GM12878 (cell line): ENCODE results near the gene ATP6V1D. TPM values are rescaled to one million over a fixed set of nuclear protein-coding genes. Genes with fewer than 3 reads are reported as not detected.

Experiments
- ATAC-seq: fragments of 200-7000 bp; cut with Tn5 transposase; 3 replicates; pipeline ENCODE4 v1.9.1; 2020; ENCODE audit warnings: mild to moderate bottlenecking, moderate library complexity
- BruUV-seq: library from RNA; stranded (reverse); fragments of 400-500 nt; replicated peaks from 2 replicates; lab custom pipeline; 2021; lab: Mats Ljungman, UMichigan
- CTCF ChIA-PET: fragments of 300-600 bp; sonication (Branson Sonifier 250); formaldehyde crosslinking; extraction: SDS; loops from one replicate; lab custom pipeline; 2021; ENCODE audit warnings: inconsistent platforms; lab: Yijun Ruan, JAX
- POLR2A ChIA-PET: fragments of 350-600 bp; formaldehyde crosslinking; extraction: SDS; loops from one replicate; lab custom pipeline; 2021; ENCODE audit warnings: inconsistent platforms; lab: Charles Lee
- RAD21 ChIA-PET: fragments of 300-600 bp; sonication (Branson Sonifier 250); formaldehyde crosslinking; loops from one replicate; lab custom pipeline; 2023; ENCODE audit warnings: antibody characterized with exemption; ENCODE audit not compliant: unreplicated experiment; lab: Charles Lee
- SMC1A ChIA-PET: fragments of 300-600 bp; sonication (Branson Sonifier 250); formaldehyde crosslinking; loops from one replicate; lab custom pipeline; 2023; ENCODE audit not compliant: unreplicated experiment, uncharacterized antibody; lab: Charles Lee
- DNase-seq: peaks from one replicate; pipeline ENCODE4 v3.0.0-alpha.2; 2011; ENCODE audit warnings: low read depth, low spot score
- FAIRE-seq: peaks from 3 replicates; lab custom pipeline; 2011; peaks lifted over from hg19 to GRCh38; lab: Jason Lieb, UNC
- H2AFZ ChIP-seq: 2 replicates; pipeline ENCODE4 v1.6.0; 2011; ENCODE audit warnings: low read depth, low read length, control low read depth; ENCODE audit not compliant: control insufficient read depth
- H3K27ac ChIP-seq: 2 replicates; pipeline ENCODE4 v1.5.1; 2011; ENCODE audit warnings: control low read depth; ENCODE audit not compliant: control insufficient read depth, insufficient read depth
- H3K27me3 ChIP-seq, 2 experiments: replicated peaks in 1 of 2; 2 replicates each; pipeline versions ENCODE4 v1.6.0 to v1.6.1; 2011; ENCODE audit warnings: low read length in 1 of 2; ENCODE audit not compliant: control insufficient read depth in 2 of 2, insufficient read depth in 2 of 2
- H3K36me3 ChIP-seq, 2 experiments: 2 replicates each; pipeline ENCODE4 v1.5.1; 2011; ENCODE audit warnings: low read length in 1 of 2; ENCODE audit not compliant: control insufficient read depth in 2 of 2, insufficient read depth in 2 of 2
- H3K4me1 ChIP-seq: 2 replicates; pipeline ENCODE4 v1.6.1; 2011; ENCODE audit warnings: mild to moderate bottlenecking, low read length, moderate library complexity, mixed read lengths; ENCODE audit not compliant: control insufficient read depth, insufficient read depth
- H3K4me2 ChIP-seq: 2 replicates; pipeline ENCODE4 v1.6.0; 2011; ENCODE audit warnings: control low read depth; ENCODE audit not compliant: control insufficient read depth, insufficient read depth
- H3K4me3 ChIP-seq: fragments of 200-600 bp; sonication (generic); 2 replicates; pipeline ENCODE4 v1.5.1; 2016
- H3K79me2 ChIP-seq: 2 replicates; pipeline ENCODE4 v1.6.0; 2011; ENCODE audit warnings: low read length; ENCODE audit not compliant: control insufficient read depth, insufficient read depth
- H3K9ac ChIP-seq: 2 replicates; pipeline ENCODE4 v1.8.0; 2011; ENCODE audit warnings: low read length, control low read depth, mixed read lengths; ENCODE audit not compliant: control insufficient read depth, insufficient read depth
- H3K9me3 ChIP-seq: replicated peaks from 3 replicates; pipeline ENCODE4 v1.5.1; 2011; ENCODE audit warnings: mild to moderate bottlenecking, low read length; ENCODE audit not compliant: control insufficient read depth, insufficient read depth
- H4K20me1 ChIP-seq: 2 replicates; pipeline ENCODE4 v1.6.0; 2011; ENCODE audit not compliant: control insufficient read depth, insufficient read depth
- BMI1 ChIP-seq: fragments of 450-650 bp; IDR thresholded peaks from 2 replicates; pipeline ENCODE4 v1.6.1; 2016; ENCODE audit warnings: mild to moderate bottlenecking, moderate library complexity, borderline replicate concordance
- CREM ChIP-seq: IDR thresholded peaks from 2 replicates; pipeline ENCODE4 v1.6.1; 2014; ENCODE audit warnings: antibody characterized with exemption, low read depth
- ETV6 ChIP-seq, 2 experiments: fragments of 450-650 bp in 1 of 2; IDR thresholded peaks in 1 of 2; conservative IDR thresholded peaks in 1 of 2; 2 replicates each; pipeline ENCODE4 v1.6.1; 2014; ENCODE audit warnings: antibody characterized with exemption in 1 of 2, borderline replicate concordance in 1 of 2, low read depth in 1 of 2, mild to moderate bottlenecking in 1 of 2, moderate library complexity in 1 of 2
- EZH2 ChIP-seq: IDR thresholded peaks from 2 replicates; pipeline ENCODE4 v1.6.1; 2012; ENCODE audit warnings: low read depth, mild to moderate bottlenecking, control low read depth, inconsistent platforms, low read length, borderline replicate concordance; ENCODE audit not compliant: control insufficient read depth
- IRF4 ChIP-seq: IDR thresholded peaks from 2 replicates; pipeline ENCODE4 v1.6.1; 2011; ENCODE audit warnings: low read depth, low read length
- KAT2A ChIP-seq: conservative IDR thresholded peaks from 2 replicates; pipeline ENCODE4 v1.6.1; 2011; ENCODE audit warnings: low read depth, low read length; ENCODE audit not compliant: control insufficient read depth
- MTA2 ChIP-seq: fragments of 450-650 bp; IDR thresholded peaks from 2 replicates; pipeline ENCODE4 v1.6.1; 2016; ENCODE audit warnings: low read depth, mild to moderate bottlenecking, moderate library complexity
- MYC ChIP-seq: IDR thresholded peaks from 2 replicates; pipeline ENCODE4 v1.6.1; 2011; ENCODE audit warnings: mild to moderate bottlenecking, low read length, moderate library complexity, inconsistent platforms; ENCODE audit not compliant: insufficient read depth, insufficient replicate concordance, insufficient read length, severe bottlenecking
- RAD21 ChIP-seq: IDR thresholded peaks from 2 replicates; pipeline ENCODE4 v1.6.1; 2011; ENCODE audit warnings: mild to moderate bottlenecking, low read depth, low read length, moderate library complexity; ENCODE audit not compliant: insufficient read depth
- RBBP5 ChIP-seq: fragments of 200-600 bp; sonication (generic); conservative IDR thresholded peaks from 2 replicates; pipeline ENCODE4 v1.6.1; 2016
- SMAD5 ChIP-seq: IDR thresholded peaks from 2 replicates; pipeline ENCODE4 v1.6.1; 2016; ENCODE audit warnings: antibody characterized with exemption, low read depth
- ZBED1 ChIP-seq: IDR thresholded peaks from 2 replicates; pipeline ENCODE4 v1.6.1; 2016; ENCODE audit warnings: borderline replicate concordance
- ZNF622 ChIP-seq: fragments of 450-650 bp; IDR thresholded peaks from 2 replicates; pipeline ENCODE4 v1.6.1; 2017; ENCODE audit warnings: mild to moderate bottlenecking, inconsistent platforms
- WGBS: methylation state at CpG from one replicate; pipeline ENCODE4 v1.1.6; 2016; ENCODE audit warnings: low lambda C conversion rate; ENCODE audit not compliant: insufficient replicate concordance, insufficient coverage; ENCODE audit errors: missing lambda C conversion rate; 5-methylcytosine and 5-hydroxymethylcytosine counted together
- in situ Hi-C: fragments of 300-500 bp; cut with MboI; formaldehyde crosslinking; loops from 9 replicates; pipeline ENCODE4 v1.14.3; 2018; ENCODE audit warnings: mixed read lengths
- intact Hi-C: fragments of 100-400 bp; cut with micrococcal nuclease; formaldehyde crosslinking; loops from one replicate; pipeline ENCODE4 v1.14.2; 2022; ENCODE audit not compliant: unreplicated experiment
- polyA plus RNA-seq, 11 experiments: library from polyadenylated mRNA; depleted of rRNA in 4 of 11; unstranded in 6 of 11; stranded (reverse) in 5 of 11; fragments of >200 nt; fragmentation: Nextera tagmentation in 4 of 11; fragmentation: Illumina TruSeq in 1 of 11; extraction: Ambion mirVana in 4 of 11; extraction: Trizol in 1 of 11; gene quantifications; 1 replicate in 1 of 11; 2 replicates in 10 of 11; pipeline versions ENCODE4 v1.2.1 to v1.2.3, GENCODE V29; 2011 to 2016; ENCODE audit warnings: inconsistent platforms in 2 of 11, missing spikeins in 2 of 11, low read depth in 1 of 11
- total RNA-seq, 4 experiments: library from RNA; depleted of rRNA in 3 of 4; stranded (reverse); fragments of >200 nt in 3 of 4; fragmentation: Illumina TruSeq in 1 of 4; extraction: Trizol in 1 of 4; gene quantifications; 2 replicates each; pipeline versions ENCODE4 v1.2.1 to v1.2.3, GENCODE V29; 2013 to 2021
- TF ChIP-seq, protein P1 (sequence below): IDR thresholded peaks from 2 replicates; pipeline ENCODE4 v1.6.1; 2011; ENCODE audit warnings: borderline replicate concordance, low read depth, mild to moderate bottlenecking, moderate library complexity, mixed read lengths, low read length; ENCODE audit not compliant: insufficient read depth; ENCODE audit errors: extremely low read length
- TF ChIP-seq, protein P2 (sequence below): fragments of 450-650 bp; IDR thresholded peaks from 2 replicates; pipeline ENCODE4 v1.6.1; 2018; ENCODE audit warnings: mild to moderate bottlenecking, low read depth, moderate library complexity; ENCODE audit not compliant: partially characterized antibody

Gene ATP6V1D
- total and polyA plus RNA-seq, 10 of the 15 experiments (the other 5 are each of a cell fraction or from before 2014, with no cell fraction given) = 24.0 to 71.6 (median 47.8) TPM

DNA sequence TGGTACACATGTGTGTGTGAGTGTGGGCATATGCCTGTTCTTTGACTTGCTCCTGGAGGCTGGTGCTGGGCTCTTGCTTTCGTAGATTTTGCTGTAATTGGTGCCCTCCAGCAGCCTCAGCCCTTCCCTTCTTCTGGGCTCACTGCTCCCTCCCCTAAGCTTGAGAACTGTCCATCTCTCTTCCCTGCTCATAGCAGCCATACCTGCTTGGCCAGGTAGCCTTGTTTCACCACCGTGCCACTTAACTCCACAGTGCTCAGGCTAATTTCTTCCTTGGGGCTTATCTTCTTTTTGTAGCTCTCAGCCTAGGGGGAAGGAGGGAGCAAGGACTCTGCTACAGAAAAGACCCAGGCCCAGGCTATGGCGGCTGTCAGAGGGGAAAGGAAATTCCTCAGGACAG is 32.5 kb upstream of the ATP6V1D start:
- no peaks in the 10 kb centered on the region for H3K4me1 ChIP-seq
- ATAC-seq = no peak
- H3K9ac ChIP-seq = no peak overlapping the region
- no peak overlapping the region for H3K4me3 ChIP-seq
- H3K27ac ChIP-seq = no peak overlapping the region
- intact Hi-C loops = no loop called here
- no peak for FAIRE-seq
- in situ Hi-C loops = no loop called here
- TF ChIP-seq RBBP5 = no peak
- H4K20me1 ChIP-seq = no peaks in the 10 kb centered on the region
- H3K79me2 ChIP-seq = no peaks in the 10 kb centered on the region
- CTCF ChIA-PET = no interaction called here
- SMC1A ChIA-PET = no interaction called here
- DNase-seq = no peak
- no peak overlapping the region for H2AFZ ChIP-seq
- H3K4me2 ChIP-seq = no peak overlapping the region
- RAD21 ChIA-PET = no interaction called here
- WGBS = 62% methylated on average over 3 of the region's 3 CpGs
- peaks cover 0 to 2% of the 10 kb centered on the region in 2 experiments; a peak in 2 of 4 replicates for H3K36me3 ChIP-seq
- BruUV-seq = no TSS peak
- H3K27me3 ChIP-seq = no peaks in the 10 kb centered on the region
- POLR2A ChIA-PET = no interaction called here
- H3K9me3 ChIP-seq = no peaks in the 10 kb centered on the region

DNA sequence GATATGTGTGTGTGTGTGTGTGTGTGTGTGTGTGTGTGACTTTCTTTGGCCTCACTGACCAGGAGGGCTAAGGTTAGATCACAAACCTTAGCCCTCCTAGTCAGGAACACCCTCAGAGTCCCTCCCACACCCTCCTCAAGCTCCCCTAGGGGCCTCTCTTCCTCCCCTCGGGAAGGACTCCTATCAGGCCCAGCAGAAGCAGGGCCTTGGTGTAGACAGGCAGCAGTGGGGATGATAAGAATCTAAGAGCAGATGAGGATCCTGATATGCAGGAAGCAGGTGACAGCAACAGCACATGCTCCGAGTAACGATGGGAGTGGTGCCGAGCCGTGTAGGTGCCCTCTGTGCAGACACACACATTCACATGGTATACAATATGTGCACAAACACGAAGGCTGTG is 31.7 kb upstream of the ATP6V1D start:
- Histone ChIP-seq H3K4me3 (no peak overlapping the region), H3K36me3 (peaks cover 1 to 6% of the 10 kb centered on the region in 2 experiments; a peak in 3 of 4 replicates), H3K4me1 (no peaks in the 10 kb centered on the region), H3K79me2 (no peaks in the 10 kb centered on the region), H3K27me3 (no peaks in the 10 kb centered on the region), H3K9me3 (no peaks in the 10 kb centered on the region), H4K20me1 (no peaks in the 10 kb centered on the region), H2AFZ (no peak overlapping the region), H3K27ac (no peak overlapping the region), H3K4me2 (no peak overlapping the region), H3K9ac (no peak overlapping the region)
- 29% methylated on average over 6 of the region's 6 CpGs for WGBS
- ChIA-PET POLR2A (interaction anchor here (0.6 kb wide), 1 partner anchor 208 kb away, joined by 6 read pairs; no protein-coding TSS in a partner anchor), SMC1A (no interaction called here), CTCF (interaction anchor here (1.1 kb wide), 1 partner anchor 313 kb away, joined by 3 read pairs; no protein-coding TSS in a partner anchor), RAD21 (no interaction called here)
- intact Hi-C loops = no loop called here
- no TSS peak for BruUV-seq
- FAIRE-seq (no peak), DNase-seq (no peak), ATAC-seq (no peak; the same call in 2 of the 3 replicates)
- in situ Hi-C loops = no loop called here
- TF ChIP-seq, protein P1, sequence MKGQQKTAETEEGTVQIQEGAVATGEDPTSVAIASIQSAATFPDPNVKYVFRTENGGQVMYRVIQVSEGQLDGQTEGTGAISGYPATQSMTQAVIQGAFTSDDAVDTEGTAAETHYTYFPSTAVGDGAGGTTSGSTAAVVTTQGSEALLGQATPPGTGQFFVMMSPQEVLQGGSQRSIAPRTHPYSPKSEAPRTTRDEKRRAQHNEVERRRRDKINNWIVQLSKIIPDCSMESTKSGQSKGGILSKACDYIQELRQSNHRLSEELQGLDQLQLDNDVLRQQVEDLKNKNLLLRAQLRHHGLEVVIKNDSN = no peak
- TF ChIP-seq RAD21 = no peak
- TF ChIP-seq KAT2A = no peak
- no peak for TF ChIP-seq CREM
- TF ChIP-seq RBBP5 = no peak
- TF ChIP-seq SMAD5 = no peak
- no peak for TF ChIP-seq ZBED1
- TF ChIP-seq MYC = no peak
- TF ChIP-seq, protein P2, sequence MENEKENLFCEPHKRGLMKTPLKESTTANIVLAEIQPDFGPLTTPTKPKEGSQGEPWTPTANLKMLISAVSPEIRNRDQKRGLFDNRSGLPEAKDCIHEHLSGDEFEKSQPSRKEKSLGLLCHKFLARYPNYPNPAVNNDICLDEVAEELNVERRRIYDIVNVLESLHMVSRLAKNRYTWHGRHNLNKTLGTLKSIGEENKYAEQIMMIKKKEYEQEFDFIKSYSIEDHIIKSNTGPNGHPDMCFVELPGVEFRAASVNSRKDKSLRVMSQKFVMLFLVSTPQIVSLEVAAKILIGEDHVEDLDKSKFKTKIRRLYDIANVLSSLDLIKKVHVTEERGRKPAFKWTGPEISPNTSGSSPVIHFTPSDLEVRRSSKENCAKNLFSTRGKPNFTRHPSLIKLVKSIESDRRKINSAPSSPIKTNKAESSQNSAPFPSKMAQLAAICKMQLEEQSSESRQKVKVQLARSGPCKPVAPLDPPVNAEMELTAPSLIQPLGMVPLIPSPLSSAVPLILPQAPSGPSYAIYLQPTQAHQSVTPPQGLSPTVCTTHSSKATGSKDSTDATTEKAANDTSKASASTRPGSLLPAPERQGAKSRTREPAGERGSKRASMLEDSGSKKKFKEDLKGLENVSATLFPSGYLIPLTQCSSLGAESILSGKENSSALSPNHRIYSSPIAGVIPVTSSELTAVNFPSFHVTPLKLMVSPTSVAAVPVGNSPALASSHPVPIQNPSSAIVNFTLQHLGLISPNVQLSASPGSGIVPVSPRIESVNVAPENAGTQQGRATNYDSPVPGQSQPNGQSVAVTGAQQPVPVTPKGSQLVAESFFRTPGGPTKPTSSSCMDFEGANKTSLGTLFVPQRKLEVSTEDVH = no peak
- TF ChIP-seq ZNF622 = no peak
- TF ChIP-seq EZH2 = no peak
- no peak for TF ChIP-seq ETV6 (conservative IDR thresholded peaks at IDR 0.05 in 1 of 2, IDR thresholded peaks at IDR 0.05 in 1 of 2; ENCODE audit: borderline replicate concordance in 1 of 2, low read depth in 1 of 2)
- no peak for TF ChIP-seq IRF4
- no peak for TF ChIP-seq MTA2
- no peak for TF ChIP-seq BMI1
